ELR (cell line): Measurements from ENCODE around the gene TRAT1.

ENCODE experiments used
- DNase-seq: peaks from one replicate; pipeline ENCODE4 v3.0.0-alpha.2; 2015; ENCODE audit warnings: low read depth

TRAT1 gene

GRCh38 chr3:108861401-108861800, 38.8 kb downstream of the TRAT1 start:
- DNase-seq, result no peak

- DNase-seq, result peak; percentile 94
These were observed 40.5 kb downstream of the TRAT1 start for GRCh38 chr3:108862865-108863798.

GRCh38 chr3:108863799-108864135, 41.2 kb downstream of the TRAT1 start:
- no peak for DNase-seq

GRCh38 chr3:108877901-108878300, 55.3 kb downstream of the TRAT1 start:
- peak; percentile 46 for DNase-seq

- DNase-seq, result peak; percentile 32
These were observed 57.3 kb downstream of the TRAT1 start for GRCh38 chr3:108879915-108880314.

- DNase-seq, result peak; percentile 32
These were observed 60.2 kb downstream of the TRAT1 start for GRCh38 chr3:108882762-108883161.

- no peak for DNase-seq
These were observed 60.8 kb downstream of the TRAT1 start for GRCh38 chr3:108883373-108883772.

GRCh38 chr3:108887121-108887520, 64.5 kb downstream of the TRAT1 start:
- DNase-seq, result no peak

GRCh38 chr3:108887777-108888176, 65.2 kb downstream of the TRAT1 start:
- no peak for DNase-seq

- DNase-seq, result no peak
These were observed 69.2 kb downstream of the TRAT1 start for GRCh38 chr3:108891833-108892232.

- DNase-seq, result peak; percentile 16
These were observed 72.4 kb downstream of the TRAT1 start for GRCh38 chr3:108894981-108895380.

- no peak for DNase-seq
These were observed 75.3 kb downstream of the TRAT1 start for GRCh38 chr3:108897883-108898282.

GRCh38 chr3:108899530-108899929, 76.9 kb downstream of the TRAT1 start:
- no peak for DNase-seq
